Measurements from ENCODE around the gene BMPR1A.
"Not testable (repeated sequence)": the region's sequence is repeated elsewhere in the genome, so short reads cannot be mapped to it uniquely, and the experiment has no call there.

The BMPR1A gene

GRCh38 chr10:86936661-86937501, 180.5 kb downstream of the BMPR1A start:
- DNase-seq (ENCODE audit: low read depth in 3 of 3, low spot score in 1 of 3): no peak

GRCh38 chr10:86937502-86938154, 181.2 kb downstream of the BMPR1A start:
- DNase-seq (ENCODE audit: low read depth in 3 of 3, low spot score in 1 of 3): no peak

GRCh38 chr10:86938260-86938659, 181.8 kb downstream of the BMPR1A start:
- DNase-seq (ENCODE audit: low read depth in 3 of 3, low spot score in 1 of 3): no peak

- not testable (repeated sequence) for DNase-seq (ENCODE audit: low read depth in 3 of 3, low spot score in 1 of 3)
Measured at GRCh38 chr10:86940076-86940475, 183.7 kb downstream of the BMPR1A start.

GRCh38 chr10:86940677-86941076, 184.3 kb downstream of the BMPR1A start:
- no peak for DNase-seq (ENCODE audit: low read depth in 3 of 3, low spot score in 1 of 3)

- no peak for DNase-seq (ENCODE audit: low read depth in 3 of 3, low spot score in 1 of 3)
Measured at GRCh38 chr10:86941426-86941825, 185.0 kb downstream of the BMPR1A start.

- DNase-seq (ENCODE audit: low read depth in 3 of 3, low spot score in 1 of 3): no peak
Measured at GRCh38 chr10:86941991-86942421, 185.6 kb downstream of the BMPR1A start.

- DNase-seq (ENCODE audit: low read depth in 3 of 3, low spot score in 1 of 3): no peak
Measured at GRCh38 chr10:86942441-86943315, 186.3 kb downstream of the BMPR1A start.

- no peak for DNase-seq (ENCODE audit: low read depth in 3 of 3, low spot score in 1 of 3)
Measured at GRCh38 chr10:86943316-86944030, 187.1 kb downstream of the BMPR1A start.

- no peak for DNase-seq (ENCODE audit: low read depth in 3 of 3, low spot score in 1 of 3)
Measured at GRCh38 chr10:86944031-86944419, 187.6 kb downstream of the BMPR1A start.

GRCh38 chr10:86944471-86944870, 188.1 kb downstream of the BMPR1A start:
- no peak for DNase-seq (ENCODE audit: low read depth in 3 of 3, low spot score in 1 of 3)

- no peak for DNase-seq (ENCODE audit: low read depth in 3 of 3, low spot score in 1 of 3)
Measured at GRCh38 chr10:86944907-86945306, 188.5 kb downstream of the BMPR1A start.

- DNase-seq (ENCODE audit: low read depth in 3 of 3, low spot score in 1 of 3): no peak
Measured at GRCh38 chr10:86945361-86946212, 189.2 kb downstream of the BMPR1A start.

GRCh38 chr10:86946213-86947155, 190.1 kb downstream of the BMPR1A start:
- no peak for DNase-seq (ENCODE audit: low read depth in 3 of 3, low spot score in 1 of 3)

- DNase-seq (ENCODE audit: low read depth in 3 of 3, low spot score in 1 of 3): not testable (repeated sequence)
Measured at GRCh38 chr10:86947806-86948205, 191.4 kb downstream of the BMPR1A start.

- no peak for DNase-seq (ENCODE audit: low read depth in 3 of 3, low spot score in 1 of 3)
Measured at GRCh38 chr10:86950349-86950748, 193.9 kb downstream of the BMPR1A start.

GRCh38 chr10:86951184-86951761, 194.9 kb downstream of the BMPR1A start:
- no peak for DNase-seq (ENCODE audit: low read depth in 3 of 3, low spot score in 1 of 3)

- DNase-seq (ENCODE audit: low read depth in 3 of 3, low spot score in 1 of 3): no peak
Measured at GRCh38 chr10:86952106-86952505, 195.7 kb downstream of the BMPR1A start.
